CD4-positive, alpha-beta T cell (primary cell): ENCODE measurements around the gene LAMC2. TPM values are rescaled to one million over a fixed set of nuclear protein-coding genes. Genes with fewer than 3 reads are reported as not detected.

Experiments
- ATAC-seq: fragments of 200-7000 bp; cut with Tn5 transposase; one replicate; pipeline ENCODE4 v1.10.0; 2022; ENCODE audit warnings: mild to moderate bottlenecking; ENCODE audit not compliant: poor library complexity
- CTCF ChIA-PET: fragments of 350-600 bp; sonication (Branson Sonifier 250); formaldehyde crosslinking; loops from one replicate; lab custom pipeline; 2021; ENCODE audit warnings: antibody characterized with exemption, inconsistent platforms; lab: Charles Lee
- POLR2A ChIA-PET: fragments of 350-600 bp; sonication (Branson Sonifier 250); formaldehyde crosslinking; loops from one replicate; lab custom pipeline; 2021; ENCODE audit warnings: antibody characterized with exemption, inconsistent platforms; lab: Charles Lee
- DNase-seq, 14 experiments: peaks; one replicate each; pipeline ENCODE4 v3.0.0-alpha.2; 2013 to 2020; ENCODE audit warnings: mixed read lengths in 2 of 14
- H3K27ac ChIP-seq, 2 donors: one replicate each; pipeline versions ENCODE4 v1.5.1 to v1.7.0; 2013; ENCODE audit warnings: low read length in 2 of 2, low read depth in 1 of 2, mild to moderate bottlenecking in 1 of 2
- H3K27me3 ChIP-seq, 2 experiments: 1 replicate in 1 of 2; 2 replicates in 1 of 2; pipeline versions ENCODE4 v1.6.1 to v1.7.0; 2013; ENCODE audit warnings: low read length in 2 of 2, control low read depth in 1 of 2, mild to moderate bottlenecking in 1 of 2, moderate library complexity in 1 of 2; ENCODE audit not compliant: insufficient read depth in 2 of 2, control insufficient read depth in 1 of 2
- H3K36me3 ChIP-seq: one replicate; pipeline ENCODE4 v1.6.1; 2013; ENCODE audit warnings: low read length, control low read depth; ENCODE audit not compliant: insufficient read depth
- H3K4me1 ChIP-seq: one replicate; pipeline ENCODE4 v1.6.1; 2013; ENCODE audit warnings: low read length, control low read depth; ENCODE audit not compliant: insufficient read depth
- H3K4me3 ChIP-seq: one replicate; pipeline ENCODE4 v1.5.1; 2013; ENCODE audit warnings: mild to moderate bottlenecking, low read length, moderate library complexity
- H3K9me3 ChIP-seq, 2 experiments: 1 replicate in 1 of 2; 2 replicates in 1 of 2; pipeline versions ENCODE4 v1.6.1 to v1.7.0; 2013; ENCODE audit warnings: low read length in 2 of 2, mild to moderate bottlenecking in 2 of 2, control low read depth in 1 of 2, moderate library complexity in 1 of 2; ENCODE audit not compliant: control insufficient read depth in 1 of 2, insufficient read depth in 1 of 2
- H3K27ac Mint-ChIP-seq: one replicate; pipeline ENCODE4 v1.8.0; 2020; ENCODE audit warnings: mixed read lengths
- H3K27me3 Mint-ChIP-seq: one replicate; pipeline ENCODE4 v1.8.0; 2021; ENCODE audit warnings: mixed read lengths
- H3K36me3 Mint-ChIP-seq: one replicate; pipeline ENCODE4 v1.8.0; 2021; ENCODE audit warnings: low read depth, mixed read lengths
- H3K4me1 Mint-ChIP-seq: one replicate; pipeline ENCODE4 v1.8.0; 2021; ENCODE audit warnings: low read depth, mixed read lengths
- H3K4me3 Mint-ChIP-seq: one replicate; pipeline ENCODE4 v1.8.0; 2020; ENCODE audit warnings: mild to moderate bottlenecking, mixed read lengths
- H3K9me3 Mint-ChIP-seq: one replicate; pipeline ENCODE4 v1.8.0; 2020; ENCODE audit warnings: mixed read lengths
- CTCF ChIP-seq: fragments of 200-600 bp; IDR thresholded peaks from one replicate; pipeline ENCODE4 v1.8.0; 2022; ENCODE audit warnings: antibody characterized with exemption, mild to moderate bottlenecking
- intact Hi-C, 2 experiments: fragments of 100-400 bp; cut with DNase I in 1 of 2; cut with micrococcal nuclease in 1 of 2; formaldehyde crosslinking; loops; one replicate each; pipeline versions ENCODE4 v1.15.1 to v1.9.0; 2023 to 2025; cut with DNase I, micrococcal nuclease
- total RNA-seq, 174 experiments: library from RNA in 2 of 174; stranded (reverse) in 2 of 174; gene quantifications; one replicate each; pipeline ENCODE4 v1.2.3 and lab custom pipeline; 2021 to 2026

LAMC2 gene
- total RNA-seq, 2 experiments from 2014 or later = not detected

GRCh38 chr1:183262628-183263200 lies 76.7 kb downstream of the LAMC2 start:
- no peak for DNase-seq
- H3K4me3 ChIP-seq = no peak overlapping the region
- no peaks in the 10 kb centered on the region for H3K9me3 ChIP-seq
- H3K36me3 ChIP-seq = no peaks in the 10 kb centered on the region
- ChIA-PET CTCF (no interaction called here), POLR2A (no interaction called here)
- H3K27me3 ChIP-seq = peaks cover 3 to 11% of the 10 kb centered on the region in 2 experiments
- TF ChIP-seq CTCF = no peak
- no peak overlapping the region for H3K27ac ChIP-seq
- H3K9me3 Mint-ChIP-seq = no peaks in the 10 kb centered on the region
- no peaks in the 10 kb centered on the region for H3K4me1 ChIP-seq
- H3K4me3 Mint-ChIP-seq = no peak overlapping the region
- H3K4me1 Mint-ChIP-seq = no peaks in the 10 kb centered on the region
- ATAC-seq = no peak
- no peak overlapping the region for H3K27ac Mint-ChIP-seq
- peaks cover 57% of the 10 kb centered on the region for H3K27me3 Mint-ChIP-seq
- H3K36me3 Mint-ChIP-seq = no peaks in the 10 kb centered on the region
- intact Hi-C loops = no loop called here

- H3K27ac Mint-ChIP-seq = no peak overlapping the region
- no peaks in the 10 kb centered on the region for H3K9me3 Mint-ChIP-seq
- TF ChIP-seq CTCF = no peak
- no peaks in the 10 kb centered on the region for H3K4me1 ChIP-seq
- H3K27ac ChIP-seq = no peak overlapping the region
- no peaks in the 10 kb centered on the region for H3K36me3 ChIP-seq
- H3K27me3 Mint-ChIP-seq = peaks cover 59% of the 10 kb centered on the region
- no peaks in the 10 kb centered on the region for H3K9me3 ChIP-seq
- peaks cover 3 to 9% of the 10 kb centered on the region in 2 experiments for H3K27me3 ChIP-seq
- no peak for ATAC-seq
- intact Hi-C loops = no loop called here
- CTCF ChIA-PET = no interaction called here
- H3K4me1 Mint-ChIP-seq = no peaks in the 10 kb centered on the region
- H3K4me3 Mint-ChIP-seq = no peak overlapping the region
- H3K36me3 Mint-ChIP-seq = no peaks in the 10 kb centered on the region
- H3K4me3 ChIP-seq = no peak overlapping the region
- DNase-seq = no peak
- POLR2A ChIA-PET = no interaction called here
Measured at GRCh38 chr1:183263886-183264602, 78.0 kb downstream of the LAMC2 start.

GRCh38 chr1:183267646-183268431 lies 81.8 kb downstream of the LAMC2 start:
- no peak overlapping the region for H3K4me3 ChIP-seq
- no peak overlapping the region for H3K27ac Mint-ChIP-seq
- H3K36me3 Mint-ChIP-seq = no peaks in the 10 kb centered on the region
- no peak for TF ChIP-seq CTCF
- DNase-seq (no peak), ATAC-seq (no peak)
- CTCF ChIA-PET = no interaction called here
- POLR2A ChIA-PET = no interaction called here
- no peaks in the 10 kb centered on the region for H3K9me3 Mint-ChIP-seq
- intact Hi-C loops = no loop called here
- H3K4me1 ChIP-seq = no peaks in the 10 kb centered on the region
- H3K27me3 Mint-ChIP-seq = peaks cover 39% of the 10 kb centered on the region
- peaks cover 3% of the 10 kb centered on the region in 2 experiments for H3K27me3 ChIP-seq
- no peak overlapping the region for H3K27ac ChIP-seq
- H3K9me3 ChIP-seq = no peaks in the 10 kb centered on the region
- H3K36me3 ChIP-seq = no peaks in the 10 kb centered on the region
- no peak overlapping the region for H3K4me3 Mint-ChIP-seq
- H3K4me1 Mint-ChIP-seq = no peaks in the 10 kb centered on the region
